ENCODE data around the gene LRBA. TPM values are rescaled to one million over a fixed set of nuclear protein-coding genes. Genes with fewer than 3 reads are reported as not detected.

Gene LRBA
- total and polyA plus RNA-seq, 4 donors: 8.2 to 69.8 (median 32.8) TPM

- H3K9me3 ChIP-seq (ENCODE audit: control insufficient read depth in 4 of 4, low read length in 3 of 4): no peaks in the 10 kb centered on the region
- H3K4me3 ChIP-seq (ENCODE audit: low read depth in 1 of 3, low read length in 3 of 3): no peak overlapping the region
- no peaks in the 10 kb centered on the region for H3K4me1 ChIP-seq (ENCODE audit: control insufficient read depth in 4 of 4, insufficient read depth in 4 of 4, low read length in 3 of 4)
- no peak overlapping the region for H3K9ac ChIP-seq (ENCODE audit: low read depth in 1 of 2, low read length in 2 of 2)
- H3K27me3 ChIP-seq (ENCODE audit: control insufficient read depth in 4 of 4, insufficient read depth in 4 of 4, low read length in 3 of 4): no peaks in the 10 kb centered on the region
- no peak for TF ChIP-seq HNF4G (IDR thresholded peaks at IDR 0.05)
- TF ChIP-seq TAF1 (conservative IDR thresholded peaks at IDR 0.05): no peak
- no peak for TF ChIP-seq CTCF (IDR thresholded peaks at IDR 0.05; ENCODE audit: low read depth, low read length, missing input control)
- TF ChIP-seq MAX (IDR thresholded peaks at IDR 0.05): no peak
- no peak for TF ChIP-seq ATF3 (IDR thresholded peaks at IDR 0.05)
- TF ChIP-seq FOXA1 (IDR thresholded peaks at IDR 0.05): no peak
- TF ChIP-seq FOXA2 (IDR thresholded peaks at IDR 0.05): no peak
- no peak for TF ChIP-seq NR2F2 (IDR thresholded peaks at IDR 0.05)
- TF ChIP-seq EGR1 (IDR thresholded peaks at IDR 0.05; ENCODE audit: low read depth in 2 of 2): no peak
- no peak for TF ChIP-seq ZBTB33 (IDR thresholded peaks at IDR 0.05)
- no peak for TF ChIP-seq SP1 (IDR thresholded peaks at IDR 0.05)
- 100% methylated on average over 1 of the region's 1 CpG for WGBS
- H3K27ac ChIP-seq (ENCODE audit: low read depth in 1 of 2, low read length in 2 of 2): no peak overlapping the region
- H3K36me3 ChIP-seq (ENCODE audit: control insufficient read depth in 4 of 4, insufficient read depth in 3 of 4, low read depth in 1 of 4, low read length in 3 of 4): no peaks in the 10 kb centered on the region
- DNase-seq (ENCODE audit: low spot score): no peak
Measured at GRCh38 chr4:150477869-150478268, 537.2 kb downstream of the LRBA start.

- whole genome bisulfite sequencing: 97% methylated on average over 2 of the region's 2 CpGs
- H3K4me3 ChIP-seq (ENCODE audit: low read depth in 1 of 3, low read length in 3 of 3): no peak overlapping the region
- TF ChIP-seq HNF4A (conservative IDR thresholded peaks at IDR 0.05): no peak
- TF ChIP-seq RXRA (IDR thresholded peaks at IDR 0.05): no peak
- TF ChIP-seq GABPA (IDR thresholded peaks at IDR 0.05 in 1 of 2, conservative IDR thresholded peaks at IDR 0.05 in 1 of 2): no peak
- no peak for TF ChIP-seq TAF1 (conservative IDR thresholded peaks at IDR 0.05)
- TF ChIP-seq FOXA2 (IDR thresholded peaks at IDR 0.05): no peak
- TF ChIP-seq ZBTB33 (IDR thresholded peaks at IDR 0.05): no peak
- TF ChIP-seq EGR1 (IDR thresholded peaks at IDR 0.05; ENCODE audit: low read depth in 2 of 2): no peak
- TF ChIP-seq RAD21 (IDR thresholded peaks at IDR 0.05): no peak
- no peak for TF ChIP-seq ATF3 (IDR thresholded peaks at IDR 0.05)
- no peak for TF ChIP-seq NR2F2 (IDR thresholded peaks at IDR 0.05)
- TF ChIP-seq YY1 (IDR thresholded peaks at IDR 0.05): no peak
- no peak for TF ChIP-seq REST (IDR thresholded peaks at IDR 0.05)
- TF ChIP-seq SP1 (IDR thresholded peaks at IDR 0.05): no peak
- no peak for TF ChIP-seq JUND (IDR thresholded peaks at IDR 0.05)
- no peak for TF ChIP-seq CTCF (IDR thresholded peaks at IDR 0.05; ENCODE audit: low read depth, low read length, missing input control)
- no peak for TF ChIP-seq MAX (IDR thresholded peaks at IDR 0.05)
- TF ChIP-seq FOXA1 (IDR thresholded peaks at IDR 0.05): no peak
- TF ChIP-seq HNF4G (IDR thresholded peaks at IDR 0.05): no peak
- no peaks in the 10 kb centered on the region for H3K36me3 ChIP-seq (ENCODE audit: control insufficient read depth in 4 of 4, insufficient read depth in 3 of 4, low read depth in 1 of 4, low read length in 3 of 4)
- no peak overlapping the region for H3K27ac ChIP-seq (ENCODE audit: low read depth in 1 of 2, low read length in 2 of 2)
- no peaks in the 10 kb centered on the region for H3K27me3 ChIP-seq (ENCODE audit: control insufficient read depth in 4 of 4, insufficient read depth in 4 of 4, low read length in 3 of 4)
- no peak overlapping the region for H3K9ac ChIP-seq (ENCODE audit: low read depth in 1 of 2, low read length in 2 of 2)
- H3K4me1 ChIP-seq (ENCODE audit: control insufficient read depth in 4 of 4, insufficient read depth in 4 of 4, low read length in 3 of 4): no peaks in the 10 kb centered on the region
- no peak for DNase-seq (ENCODE audit: low spot score)
- H3K9me3 ChIP-seq (ENCODE audit: control insufficient read depth in 4 of 4, low read length in 3 of 4): no peaks in the 10 kb centered on the region
Measured at GRCh38 chr4:150476776-150477175, 538.3 kb downstream of the LRBA start.

All from liver (tissue), 9 donors.